Smooth muscle cell (in vitro differentiated cells): ENCODE results near the gene CFAP20DC. TPM values are rescaled to one million over a fixed set of nuclear protein-coding genes. Genes with fewer than 3 reads are reported as not detected.

ENCODE experiments used
- DNase-seq: peaks from one replicate; lab custom pipeline; 2025; ENCODE audit not compliant: unreplicated experiment; lab: John Stamatoyannopoulos, UW
- H2AFZ ChIP-seq: fragments of 200-600 bp; sonication (generic); 2 replicates; pipeline ENCODE4 v1.6.0; 2016; ENCODE audit warnings: antibody characterized with exemption, low read depth, mild to moderate bottlenecking
- H3F3A ChIP-seq: fragments of 200-600 bp; sonication (generic); 2 replicates; pipeline ENCODE4 v1.6.0; 2017; ENCODE audit warnings: antibody characterized with exemption, low read depth
- H3K27ac ChIP-seq: fragments of 200-600 bp; sonication (generic); 2 replicates; pipeline ENCODE4 v1.5.1; 2016; ENCODE audit warnings: low read depth, mild to moderate bottlenecking
- H3K27me3 ChIP-seq: fragments of 200-600 bp; sonication (generic); 2 replicates; pipeline ENCODE4 v1.6.1; 2016; ENCODE audit warnings: low read depth, mild to moderate bottlenecking
- H3K36me3 ChIP-seq: fragments of 200-600 bp; sonication (generic); 2 replicates; pipeline ENCODE4 v1.5.1; 2016; ENCODE audit warnings: low read depth
- H3K4me1 ChIP-seq: fragments of 200-600 bp; sonication (generic); 2 replicates; pipeline ENCODE4 v1.5.1; 2016; ENCODE audit warnings: low read depth
- H3K4me2 ChIP-seq: fragments of 200-600 bp; sonication (generic); 2 replicates; pipeline ENCODE4 v1.6.0; 2016; ENCODE audit warnings: mild to moderate bottlenecking
- H3K4me3 ChIP-seq: fragments of 200-600 bp; sonication (generic); 2 replicates; pipeline ENCODE4 v1.5.1; 2016; ENCODE audit warnings: mild to moderate bottlenecking
- H3K79me2 ChIP-seq: fragments of 200-600 bp; sonication (generic); 2 replicates; pipeline ENCODE4 v1.6.0; 2016; ENCODE audit warnings: low read depth, mild to moderate bottlenecking
- H3K9ac ChIP-seq: fragments of 200-600 bp; sonication (generic); 2 replicates; pipeline ENCODE4 v1.6.0; 2016; ENCODE audit warnings: low read depth
- H3K9me3 ChIP-seq: fragments of 200-600 bp; sonication (generic); replicated peaks from 2 replicates; pipeline ENCODE4 v1.5.1; 2016; ENCODE audit warnings: low read depth
- H4K20me1 ChIP-seq: fragments of 200-600 bp; sonication (generic); 2 replicates; pipeline ENCODE4 v1.6.0; 2016; ENCODE audit warnings: low read depth
- WGBS: methylation state at CpG from one replicate; pipeline ENCODE4 v1.1.7; 2016; ENCODE audit warnings: low lambda C conversion rate; 5-methylcytosine and 5-hydroxymethylcytosine counted together
- polyA plus RNA-seq: library from polyadenylated mRNA; unstranded; fragments of >200 nt; fragmentation: Nextera tagmentation; extraction: Ambion mirVana; gene quantifications from 2 replicates; pipeline ENCODE4 v1.2.1, GENCODE V29; 2016
- total RNA-seq: library from RNA; depleted of rRNA; stranded (reverse); fragments of >200 nt; gene quantifications from 2 replicates; pipeline ENCODE4 v1.2.3, GENCODE V29; 2014
- TF ChIP-seq, protein P1 (sequence below): fragments of 200-600 bp; sonication (generic); IDR thresholded peaks from 2 replicates; pipeline ENCODE4 v1.5.1; 2017; ENCODE audit warnings: borderline replicate concordance, mild to moderate bottlenecking, antibody characterized with exemption; ENCODE audit not compliant: insufficient read depth, poor library complexity, severe bottlenecking

CFAP20DC gene
- total and polyA plus RNA-seq, 2 experiments from 2014 or later = 7.9 to 11.6 TPM

DNA sequence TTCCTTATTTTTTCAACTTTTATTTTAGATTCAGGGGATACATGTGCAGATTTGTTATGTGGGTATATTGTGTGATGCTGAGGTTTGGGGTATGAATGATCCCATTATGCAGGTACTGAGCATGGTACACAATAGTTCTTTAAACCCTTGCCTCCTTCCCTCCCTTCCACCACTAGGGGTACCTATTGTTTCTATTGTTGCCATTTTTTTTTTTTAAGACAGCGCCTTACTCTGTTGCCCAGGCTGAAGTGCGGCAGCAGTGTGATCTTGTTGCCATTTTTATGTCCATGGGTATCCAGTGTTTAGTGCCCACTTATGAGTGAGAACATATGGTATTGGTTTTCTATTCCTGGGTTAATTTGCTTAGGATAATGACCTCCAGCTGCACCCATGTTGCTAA lies 266.0 kb downstream of the CFAP20DC start:
- Histone ChIP-seq H3K27me3 (no peaks in the 10 kb centered on the region), H3K79me2 (no peaks in the 10 kb centered on the region), H3K9ac (no peak overlapping the region), H3K9me3 (peaks cover 10% of the 10 kb centered on the region), H3F3A (no peaks in the 10 kb centered on the region), H3K4me2 (no peak overlapping the region), H3K4me3 (no peak overlapping the region), H3K36me3 (no peaks in the 10 kb centered on the region), H3K27ac (no peak overlapping the region), H4K20me1 (no peaks in the 10 kb centered on the region), H2AFZ (no peak overlapping the region), H3K4me1 (no peaks in the 10 kb centered on the region)
- TF ChIP-seq, protein P1, sequence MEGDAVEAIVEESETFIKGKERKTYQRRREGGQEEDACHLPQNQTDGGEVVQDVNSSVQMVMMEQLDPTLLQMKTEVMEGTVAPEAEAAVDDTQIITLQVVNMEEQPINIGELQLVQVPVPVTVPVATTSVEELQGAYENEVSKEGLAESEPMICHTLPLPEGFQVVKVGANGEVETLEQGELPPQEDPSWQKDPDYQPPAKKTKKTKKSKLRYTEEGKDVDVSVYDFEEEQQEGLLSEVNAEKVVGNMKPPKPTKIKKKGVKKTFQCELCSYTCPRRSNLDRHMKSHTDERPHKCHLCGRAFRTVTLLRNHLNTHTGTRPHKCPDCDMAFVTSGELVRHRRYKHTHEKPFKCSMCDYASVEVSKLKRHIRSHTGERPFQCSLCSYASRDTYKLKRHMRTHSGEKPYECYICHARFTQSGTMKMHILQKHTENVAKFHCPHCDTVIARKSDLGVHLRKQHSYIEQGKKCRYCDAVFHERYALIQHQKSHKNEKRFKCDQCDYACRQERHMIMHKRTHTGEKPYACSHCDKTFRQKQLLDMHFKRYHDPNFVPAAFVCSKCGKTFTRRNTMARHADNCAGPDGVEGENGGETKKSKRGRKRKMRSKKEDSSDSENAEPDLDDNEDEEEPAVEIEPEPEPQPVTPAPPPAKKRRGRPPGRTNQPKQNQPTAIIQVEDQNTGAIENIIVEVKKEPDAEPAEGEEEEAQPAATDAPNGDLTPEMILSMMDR = no peak
- no peak for DNase-seq
- 96% methylated on average over 2 of the region's 2 CpGs for WGBS

DNA sequence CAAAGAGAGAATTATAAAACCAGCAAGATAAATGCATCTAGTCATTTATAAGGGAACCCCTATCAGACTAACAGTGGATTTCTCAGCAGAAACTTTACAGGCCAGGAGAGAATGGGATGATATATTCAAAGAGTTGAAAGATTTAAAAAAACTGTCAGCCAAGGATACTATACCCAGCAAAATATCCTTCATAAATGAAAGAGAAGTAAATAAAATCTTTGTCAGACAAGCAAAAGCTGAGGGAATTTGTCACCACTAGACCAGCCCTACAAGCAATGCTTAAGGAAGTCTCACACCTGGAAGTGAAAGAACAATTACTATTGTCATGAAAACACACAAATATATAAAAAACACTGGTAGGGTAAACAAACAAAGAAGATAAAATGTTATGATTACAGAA lies 269.9 kb downstream of the CFAP20DC start:
- H3K4me1 ChIP-seq = no peaks in the 10 kb centered on the region
- DNase-seq = no peak
- no peak overlapping the region for H3K27ac ChIP-seq
- H3K27me3 ChIP-seq = no peaks in the 10 kb centered on the region
- TF ChIP-seq, protein P1 = no peak
- H4K20me1 ChIP-seq = no peaks in the 10 kb centered on the region
- H3K4me3 ChIP-seq = no peak overlapping the region
- H3K36me3 ChIP-seq = no peaks in the 10 kb centered on the region
- H3K9me3 ChIP-seq = peaks cover 14% of the 10 kb centered on the region
- H3K9ac ChIP-seq = no peak overlapping the region
- H3K79me2 ChIP-seq = no peaks in the 10 kb centered on the region
- H3K4me2 ChIP-seq = no peak overlapping the region
- H2AFZ ChIP-seq = no peak overlapping the region
- no peaks in the 10 kb centered on the region for H3F3A ChIP-seq

DNA sequence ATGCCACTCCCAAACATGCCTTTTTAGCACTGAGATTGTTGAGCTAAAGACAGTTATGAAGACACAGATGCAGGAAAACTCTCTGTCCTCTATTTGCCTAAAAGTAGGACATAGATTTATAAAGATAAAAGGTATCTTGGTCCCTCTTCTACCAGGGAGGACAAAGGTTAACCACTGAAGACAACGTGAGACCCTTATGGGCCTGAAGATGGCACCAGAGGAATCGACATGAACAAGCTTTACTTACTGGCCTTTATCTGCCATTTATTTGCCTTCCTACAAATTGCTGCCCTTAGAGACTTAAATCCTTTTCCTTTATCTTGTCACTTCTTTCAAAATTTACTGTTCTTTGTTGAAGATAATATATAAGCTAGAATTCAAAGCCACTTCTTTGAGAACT lies 273.6 kb downstream of the CFAP20DC start:
- TF ChIP-seq, protein P1 = no peak
- Histone ChIP-seq H3K27me3 (no peaks in the 10 kb centered on the region), H3K36me3 (no peaks in the 10 kb centered on the region), H3K9ac (no peak overlapping the region), H3K4me2 (no peak overlapping the region), H2AFZ (no peak overlapping the region), H3K9me3 (peaks cover 14% of the 10 kb centered on the region), H3K4me1 (no peaks in the 10 kb centered on the region), H3K27ac (no peak overlapping the region), H3K79me2 (no peaks in the 10 kb centered on the region), H3K4me3 (no peak overlapping the region), H4K20me1 (no peaks in the 10 kb centered on the region), H3F3A (no peaks in the 10 kb centered on the region)
- WGBS = 68% methylated on average over 2 of the region's 2 CpGs
- no peak for DNase-seq

DNA sequence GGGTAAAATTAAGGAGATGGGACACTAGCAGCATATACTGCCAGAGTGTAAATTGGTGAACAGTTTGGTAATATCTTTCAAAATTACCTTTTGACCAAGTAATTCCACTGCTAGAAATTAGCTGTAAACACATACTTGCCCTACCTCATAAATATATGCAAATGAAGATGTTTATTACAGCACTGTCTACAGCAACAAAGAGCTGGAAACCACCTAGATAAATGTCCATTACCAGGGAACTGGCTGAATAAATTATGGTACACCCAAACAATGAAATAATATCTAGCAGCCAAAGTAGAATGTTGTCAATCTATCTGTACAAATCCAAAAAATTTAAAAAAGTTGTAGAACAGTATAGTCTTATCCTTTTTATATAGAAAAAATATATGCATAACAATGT lies 277.4 kb downstream of the CFAP20DC start:
- H3K27me3 ChIP-seq = no peaks in the 10 kb centered on the region
- no peaks in the 10 kb centered on the region for H3K4me1 ChIP-seq
- H2AFZ ChIP-seq = no peak overlapping the region
- no peak overlapping the region for H3K27ac ChIP-seq
- H3F3A ChIP-seq = no peaks in the 10 kb centered on the region
- no peak overlapping the region for H3K9ac ChIP-seq
- no peaks in the 10 kb centered on the region for H3K9me3 ChIP-seq
- no peaks in the 10 kb centered on the region for H3K79me2 ChIP-seq
- TF ChIP-seq, protein P1 = no peak
- H3K4me2 ChIP-seq = no peak overlapping the region
- DNase-seq = no peak
- H4K20me1 ChIP-seq = no peaks in the 10 kb centered on the region
- H3K4me3 ChIP-seq = no peak overlapping the region
- H3K36me3 ChIP-seq = no peaks in the 10 kb centered on the region
